Stimulated activated naive B cell treated with anti-CD40 and anti-IgM and Interleukin-4, amounts not matched to agents 10 μg/mL and 1 μg/mL and 100 μg/mL, for 72 hours (primary cell): ENCODE data around the gene RIMBP2.

Experiments
- ATAC-seq, 2 donors: fragments of 150-1000 bp; cut with Tn5 transposase; replicated peaks; 2 replicates each; pipeline ENCODE4 v1.10.0; 2021; ENCODE audit warnings: moderate library complexity in 1 of 2
- DNase-seq: peaks from one replicate; pipeline ENCODE4 v3.0.0; 2021
- H3K27ac Mint-ChIP-seq: one replicate; pipeline ENCODE4 v1.8.0; 2022; ENCODE audit warnings: mild to moderate bottlenecking, mixed read lengths
- H3K27me3 Mint-ChIP-seq, 2 donors: one replicate each; pipeline ENCODE4 v1.8.0; 2022; ENCODE audit warnings: mixed read lengths in 2 of 2
- H3K36me3 Mint-ChIP-seq, 2 donors: one replicate each; pipeline ENCODE4 v1.8.0; 2022; ENCODE audit warnings: mixed read lengths in 2 of 2, mild to moderate bottlenecking in 1 of 2
- H3K4me1 Mint-ChIP-seq, 2 donors: one replicate each; pipeline ENCODE4 v1.8.0; 2022; ENCODE audit warnings: mixed read lengths in 2 of 2, mild to moderate bottlenecking in 1 of 2
- H3K4me3 Mint-ChIP-seq, 2 donors: one replicate each; pipeline ENCODE4 v1.8.0; 2022; ENCODE audit warnings: mild to moderate bottlenecking in 2 of 2, mixed read lengths in 2 of 2, moderate library complexity in 1 of 2
- H3K9me3 Mint-ChIP-seq, 2 donors: one replicate each; pipeline ENCODE4 v1.8.0; 2022; ENCODE audit warnings: mixed read lengths in 2 of 2, mild to moderate bottlenecking in 1 of 2

RIMBP2 gene

GRCh38 chr12:130715150-130715997 is 725 bp downstream of the RIMBP2 start:
- ATAC-seq, result no peak
- Mint-ChIP-seq H3K4me3 (peak overlapping the region in 1 of 2 donors; percentile 49), H3K27me3 (peaks cover 65 to 69% of the 10 kb centered on the region in 2 donors)

DNA sequence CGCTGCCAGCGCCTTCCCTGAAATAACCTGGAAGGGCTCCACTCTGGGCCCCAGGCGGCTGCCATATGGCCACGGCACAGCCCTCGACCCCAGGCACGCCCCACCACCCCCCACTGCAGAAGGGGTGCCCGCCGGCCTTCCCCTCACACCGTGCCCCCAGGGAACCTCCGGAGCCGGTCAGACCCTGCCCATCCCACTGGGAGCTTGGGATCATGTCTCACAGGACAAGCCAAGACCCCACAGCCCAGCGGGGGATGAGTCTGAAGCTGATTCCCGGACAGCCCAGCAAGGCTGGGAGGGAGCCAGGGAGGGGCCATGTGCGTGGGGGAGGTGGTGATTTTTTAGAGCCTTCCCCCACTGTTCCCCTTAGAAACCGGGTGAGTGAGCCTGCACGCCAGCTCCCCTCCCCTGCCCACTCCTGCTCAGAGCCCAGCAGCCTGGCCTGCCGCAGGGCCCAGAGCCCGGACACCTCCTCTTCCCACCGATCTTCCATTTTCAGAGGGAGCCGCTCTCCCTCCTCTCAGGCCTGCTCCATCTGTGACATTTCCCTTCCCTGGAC is 1.4 kb downstream of the RIMBP2 start:
- ATAC-seq (peak in 1 of 2 donors; percentile 16), DNase-seq (no peak)
- no peak overlapping the region for H3K27ac Mint-ChIP-seq
- H3K9me3 Mint-ChIP-seq, result peaks cover 0 to 9% of the 10 kb centered on the region in 2 donors
- H3K36me3 Mint-ChIP-seq, result peaks cover 0 to 2% of the 10 kb centered on the region in 2 donors
- peaks cover 65 to 68% of the 10 kb centered on the region in 2 donors for H3K27me3 Mint-ChIP-seq
- H3K4me3 Mint-ChIP-seq, result peak overlapping the region in 1 of 2 donors; percentile 49
- H3K4me1 Mint-ChIP-seq, result peaks cover 13 to 17% of the 10 kb centered on the region in 2 donors

More at GRCh38 chr12:130715150-130715997, 725 bp downstream of the RIMBP2 start:
- peaks cover 0 to 2% of the 10 kb centered on the region in 2 donors for H3K36me3 Mint-ChIP-seq
- H3K4me1 Mint-ChIP-seq, result peaks cover 13 to 17% of the 10 kb centered on the region in 2 donors
- H3K9me3 Mint-ChIP-seq, result peaks cover 0 to 9% of the 10 kb centered on the region in 2 donors
- H3K27ac Mint-ChIP-seq, result no peak overlapping the region
- no peak for DNase-seq

DNA sequence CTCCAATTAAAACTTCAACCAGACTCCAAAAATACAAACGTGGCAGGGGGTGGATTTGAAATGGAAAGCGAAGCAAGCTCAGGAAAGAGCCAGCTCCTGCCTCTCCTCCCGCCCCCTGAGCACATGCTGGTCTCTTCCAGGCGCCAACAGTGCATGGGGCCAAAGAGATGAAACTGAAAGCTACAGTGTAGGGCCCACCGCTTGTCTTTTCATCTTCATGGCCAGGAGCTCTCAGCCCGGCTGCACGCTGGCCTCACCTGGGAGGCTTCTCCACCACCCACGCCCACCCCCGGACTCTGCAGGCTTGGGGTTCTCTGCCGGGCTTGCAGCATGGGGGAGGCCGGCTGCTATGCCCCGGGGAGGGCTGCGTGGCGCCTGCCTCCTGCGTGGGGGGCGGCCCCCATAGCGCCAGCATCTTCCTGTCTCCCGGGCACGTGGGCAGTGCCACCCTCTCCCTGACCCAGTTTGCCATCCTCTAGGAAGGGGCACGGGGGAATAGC is 2.0 kb downstream of the RIMBP2 start:
- DNase-seq (no peak), ATAC-seq (no peak)
- Mint-ChIP-seq H3K4me3 (peak overlapping the region; percentile 41 to 49), H3K27ac (no peak overlapping the region), H3K9me3 (peaks cover 0 to 9% of the 10 kb centered on the region in 2 donors), H3K36me3 (peaks cover 0 to 2% of the 10 kb centered on the region in 2 donors), H3K27me3 (peaks cover 65 to 68% of the 10 kb centered on the region in 2 donors), H3K4me1 (peaks cover 13 to 17% of the 10 kb centered on the region in 2 donors)

DNA sequence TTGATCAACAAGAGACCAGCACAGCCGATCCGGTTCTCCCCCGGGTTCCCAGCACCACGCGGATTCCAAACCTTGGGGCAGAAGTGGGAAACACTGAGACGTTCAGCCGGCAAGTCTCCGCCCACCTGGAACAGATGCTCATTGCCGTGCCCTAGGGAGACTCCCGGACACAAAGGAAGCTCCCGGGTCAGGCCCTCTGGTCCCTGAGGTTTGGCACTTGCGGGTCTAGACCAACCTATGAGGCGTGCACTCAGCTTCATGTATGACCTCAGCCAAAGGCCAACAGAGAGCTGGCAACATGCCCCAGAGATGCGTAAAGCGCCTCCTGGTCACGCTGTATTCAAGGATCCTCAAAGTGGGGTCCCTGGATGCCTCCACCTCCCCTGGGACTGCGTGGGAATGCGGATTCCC is 2.5 kb downstream of the RIMBP2 start:
- no peak for DNase-seq
- Mint-ChIP-seq H3K4me3 (peak overlapping the region in 1 of 2 donors; percentile 49), H3K27ac (no peak overlapping the region), H3K9me3 (peaks cover 0 to 9% of the 10 kb centered on the region in 2 donors), H3K27me3 (peaks cover 60 to 68% of the 10 kb centered on the region in 2 donors), H3K36me3 (no peaks in the 10 kb centered on the region), H3K4me1 (peaks cover 13 to 17% of the 10 kb centered on the region in 2 donors)
- no peak for ATAC-seq

GRCh38 chr12:130712346-130713065 is 3.6 kb downstream of the RIMBP2 start:
- H3K27me3 Mint-ChIP-seq, result peaks cover 49 to 60% of the 10 kb centered on the region in 2 donors
- peaks cover 13 to 17% of the 10 kb centered on the region in 2 donors for H3K4me1 Mint-ChIP-seq
- H3K4me3 Mint-ChIP-seq, result no peak overlapping the region
- no peak overlapping the region for H3K27ac Mint-ChIP-seq
- H3K36me3 Mint-ChIP-seq, result no peaks in the 10 kb centered on the region
- DNase-seq (no peak), ATAC-seq (no peak)
- H3K9me3 Mint-ChIP-seq, result peaks cover 2 to 7% of the 10 kb centered on the region in 2 donors

DNA sequence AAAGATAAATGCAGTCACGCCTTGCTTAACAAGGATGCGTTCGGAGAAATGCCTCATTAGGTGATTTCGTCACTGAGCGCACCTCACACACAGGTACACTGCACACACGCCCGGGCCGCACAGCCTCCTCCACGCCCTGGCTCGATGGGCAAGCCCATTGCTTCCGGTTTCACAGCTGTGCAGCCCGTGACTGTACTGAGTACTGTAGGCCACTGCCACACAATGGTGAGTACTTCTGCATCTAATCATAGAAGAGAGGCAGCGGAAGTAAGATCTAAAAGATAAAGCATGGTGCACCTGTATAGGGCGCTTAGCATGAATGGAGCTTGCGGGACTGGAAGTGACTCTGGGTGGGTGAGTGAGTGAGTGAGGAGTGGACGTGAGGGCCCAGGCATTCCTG is 4.3 kb downstream of the RIMBP2 start:
- peaks cover 4 to 11% of the 10 kb centered on the region in 2 donors for H3K9me3 Mint-ChIP-seq
- no peak for DNase-seq
- no peaks in the 10 kb centered on the region for H3K36me3 Mint-ChIP-seq
- H3K27ac Mint-ChIP-seq, result no peak overlapping the region
- no peak overlapping the region for H3K4me3 Mint-ChIP-seq
- peaks cover 13 to 17% of the 10 kb centered on the region in 2 donors for H3K4me1 Mint-ChIP-seq
- no peak for ATAC-seq
- H3K27me3 Mint-ChIP-seq, result peaks cover 43 to 59% of the 10 kb centered on the region in 2 donors

DNA sequence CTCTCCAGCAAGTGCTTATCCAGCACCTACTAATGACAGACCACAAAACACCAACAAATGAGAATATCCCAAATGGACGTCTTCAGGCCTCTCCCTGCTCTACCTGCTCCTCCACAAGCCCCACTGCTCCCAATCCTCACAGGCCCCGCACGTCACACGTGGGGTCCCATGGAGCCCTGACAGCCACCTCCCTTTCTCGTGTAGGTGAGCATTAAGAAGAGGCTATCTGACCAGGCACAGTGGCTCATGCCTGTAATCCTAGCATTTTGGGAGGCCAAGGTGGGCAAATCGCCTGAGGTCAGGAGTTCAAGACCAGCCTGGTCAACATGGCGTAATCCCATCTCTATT is 5.4 kb downstream of the RIMBP2 start:
- no peak overlapping the region for H3K27ac Mint-ChIP-seq
- H3K4me1 Mint-ChIP-seq, result peaks cover 9 to 17% of the 10 kb centered on the region in 2 donors
- no peak overlapping the region for H3K4me3 Mint-ChIP-seq
- no peak for DNase-seq
- H3K36me3 Mint-ChIP-seq, result no peaks in the 10 kb centered on the region
- H3K9me3 Mint-ChIP-seq, result peaks cover 4 to 11% of the 10 kb centered on the region in 2 donors
- no peak for ATAC-seq
- H3K27me3 Mint-ChIP-seq, result peaks cover 33 to 50% of the 10 kb centered on the region in 2 donors

DNA sequence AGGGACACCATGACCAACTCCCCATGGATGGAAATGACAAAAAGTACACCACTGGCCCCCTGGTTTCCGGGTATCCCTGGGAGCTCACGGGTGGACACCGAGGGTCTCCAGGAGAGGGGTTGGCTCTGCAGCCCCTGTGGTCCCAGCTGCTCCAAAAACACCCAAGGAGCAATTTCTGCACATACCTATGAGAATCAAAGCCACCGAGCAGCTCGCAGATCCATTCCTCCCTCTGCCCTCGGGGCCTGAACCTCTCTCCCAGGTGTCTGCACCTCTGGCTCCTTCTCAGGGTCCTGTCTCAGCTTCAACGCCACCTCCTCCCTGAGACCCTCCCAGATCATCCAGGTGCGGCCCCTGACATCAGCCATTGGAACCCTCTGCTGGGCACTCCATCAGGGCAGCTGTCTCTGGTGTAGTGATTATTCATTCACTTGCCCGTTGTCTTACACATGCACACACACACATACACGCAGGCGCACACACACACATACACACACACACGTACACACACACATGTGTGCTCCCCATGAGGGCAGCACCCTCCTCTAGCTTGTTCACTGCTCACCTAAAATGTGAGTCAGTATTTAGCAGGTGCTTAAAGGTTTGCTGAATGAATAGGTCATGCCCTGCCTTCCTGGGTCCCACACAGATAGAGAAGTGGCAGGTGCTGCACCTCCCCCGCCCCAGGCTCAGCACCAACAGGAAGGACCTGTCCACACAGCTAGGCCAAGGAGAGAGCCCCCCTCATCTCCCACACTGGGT is 5.9 kb downstream of the RIMBP2 start:
- Mint-ChIP-seq H3K4me1 (peaks cover 7 to 13% of the 10 kb centered on the region in 2 donors), H3K27ac (no peak overlapping the region)

GRCh38 chr12:130709151-130709970 is 6.7 kb downstream of the RIMBP2 start:
- ATAC-seq, result no peak
- Mint-ChIP-seq H3K36me3 (no peaks in the 10 kb centered on the region), H3K27ac (no peak overlapping the region), H3K4me1 (peaks cover 5 to 6% of the 10 kb centered on the region in 2 donors), H3K27me3 (peaks cover 24 to 38% of the 10 kb centered on the region in 2 donors), H3K9me3 (peaks cover 4 to 11% of the 10 kb centered on the region in 2 donors), H3K4me3 (no peak overlapping the region)
- no peak for DNase-seq

More for the DNA sequence above, 5.9 kb downstream of the RIMBP2 start:
- ATAC-seq (no peak), DNase-seq (no peak)
- Mint-ChIP-seq H3K27me3 (peaks cover 32 to 46% of the 10 kb centered on the region in 2 donors), H3K36me3 (no peaks in the 10 kb centered on the region), H3K9me3 (peaks cover 4 to 11% of the 10 kb centered on the region in 2 donors), H3K4me3 (no peak overlapping the region)

GRCh38 chr12:130708648-130709047 is 7.5 kb downstream of the RIMBP2 start:
- H3K27ac Mint-ChIP-seq, result no peak overlapping the region
- H3K4me1 Mint-ChIP-seq, result peaks cover 0 to 2% of the 10 kb centered on the region in 2 donors
- ATAC-seq (no peak), DNase-seq (no peak)
- no peaks in the 10 kb centered on the region for H3K36me3 Mint-ChIP-seq
- H3K9me3 Mint-ChIP-seq, result peaks cover 4 to 11% of the 10 kb centered on the region in 2 donors
- H3K27me3 Mint-ChIP-seq, result peaks cover 17 to 31% of the 10 kb centered on the region in 2 donors
- H3K4me3 Mint-ChIP-seq, result no peak overlapping the region

- DNase-seq, result no peak
- peaks cover 8 to 21% of the 10 kb centered on the region in 2 donors for H3K27me3 Mint-ChIP-seq
- no peak overlapping the region for H3K4me3 Mint-ChIP-seq
- no peak overlapping the region for H3K27ac Mint-ChIP-seq
- no peaks in the 10 kb centered on the region for H3K36me3 Mint-ChIP-seq
- peaks cover 4 to 11% of the 10 kb centered on the region in 2 donors for H3K9me3 Mint-ChIP-seq
- no peak for ATAC-seq
- H3K4me1 Mint-ChIP-seq, result no peaks in the 10 kb centered on the region
Observed at GRCh38 chr12:130707571-130707891, 8.6 kb downstream of the RIMBP2 start.

DNA sequence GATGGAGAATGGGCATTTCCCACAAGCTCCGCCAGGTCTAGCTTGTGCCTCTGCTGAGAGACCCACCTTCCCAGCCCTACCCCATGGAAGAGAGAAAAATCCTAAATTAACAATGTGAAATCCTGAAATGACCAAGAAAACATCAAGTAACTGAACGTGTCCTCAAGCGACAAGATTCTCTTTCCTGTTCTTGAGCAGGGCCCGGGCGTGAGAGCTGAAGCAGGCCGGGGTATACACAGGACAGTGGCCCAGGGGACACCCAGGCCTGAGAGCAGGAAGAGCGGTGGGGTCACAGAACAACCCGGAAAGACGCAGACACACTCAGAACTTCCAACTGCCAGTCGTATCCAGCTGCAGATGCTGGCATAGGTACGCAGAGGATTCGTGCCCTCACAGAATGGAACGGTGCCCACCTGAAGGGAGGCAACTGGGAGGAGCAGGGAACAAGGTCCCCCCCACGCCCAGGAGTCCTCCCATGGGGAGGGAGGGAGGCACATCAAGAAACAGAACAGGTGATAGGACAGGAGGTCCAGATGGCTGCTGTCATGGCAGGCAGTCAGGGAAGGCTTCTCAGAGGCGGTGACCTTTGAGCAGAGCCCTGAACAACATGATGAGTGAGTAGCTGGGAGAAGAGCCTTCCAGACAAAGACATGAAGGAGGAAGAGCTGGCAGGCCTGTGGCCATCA is 9.1 kb downstream of the RIMBP2 start:
- H3K36me3 Mint-ChIP-seq, result no peaks in the 10 kb centered on the region
- H3K27ac Mint-ChIP-seq, result no peak overlapping the region
- peaks cover 5 to 18% of the 10 kb centered on the region in 2 donors for H3K27me3 Mint-ChIP-seq
- peaks cover 4 to 11% of the 10 kb centered on the region in 2 donors for H3K9me3 Mint-ChIP-seq
- DNase-seq (no peak), ATAC-seq (no peak)
- H3K4me3 Mint-ChIP-seq, result no peak overlapping the region
- no peaks in the 10 kb centered on the region for H3K4me1 Mint-ChIP-seq
